ENCODE measurements around the gene KCNK1.

The KCNK1 gene

DNA sequence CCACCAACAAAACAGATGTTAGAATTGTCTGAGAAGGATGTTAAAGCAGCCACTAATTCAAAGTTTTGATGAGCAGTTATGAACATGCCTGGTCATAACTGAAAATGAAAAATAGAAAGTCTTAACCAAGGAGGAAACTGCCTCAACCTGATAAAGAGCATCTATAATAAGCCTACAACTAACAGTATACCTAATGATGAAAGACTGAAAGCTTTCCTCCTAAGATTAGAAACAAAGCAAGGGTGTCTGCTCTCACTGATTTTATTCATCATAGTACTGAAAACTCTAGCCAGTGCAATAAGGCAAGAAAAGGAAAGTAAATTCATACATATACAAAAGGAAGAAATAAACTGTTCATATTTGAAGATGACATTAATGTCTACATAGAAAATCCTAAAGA lies 82.0 kb downstream of the KCNK1 start:
- H3K4me3 ChIP-seq (ENCODE audit: low read length), result no peak overlapping the region
- no peak for TF ChIP-seq CTCF (IDR thresholded peaks at IDR 0.05; ENCODE audit: insufficient read depth, low read depth, low read length, missing control alignments)
- no peak for DNase-seq (ENCODE audit: low read depth)

DNA sequence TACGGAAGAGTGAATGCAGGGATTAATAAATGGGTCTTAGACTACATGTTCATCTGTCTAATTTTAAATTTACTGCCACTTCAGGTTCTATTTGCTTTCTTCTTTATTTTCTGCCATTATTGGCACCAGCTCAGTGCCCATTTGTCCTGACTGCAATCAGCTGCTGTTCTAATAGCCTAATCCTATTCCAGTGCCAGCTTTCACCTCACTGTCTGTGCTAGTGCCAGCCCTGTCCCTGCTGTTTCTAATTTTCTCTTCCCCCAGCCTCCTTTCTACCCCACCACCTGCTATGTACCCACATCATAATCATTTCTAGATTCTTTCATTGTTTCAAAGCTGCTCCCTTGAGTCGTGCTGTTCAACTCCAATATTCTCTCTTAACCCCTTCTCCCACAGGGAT lies 86.4 kb downstream of the KCNK1 start:
- no peak for TF ChIP-seq CTCF (IDR thresholded peaks at IDR 0.05; ENCODE audit: insufficient read depth, low read depth, low read length, missing control alignments)
- no peak for DNase-seq (ENCODE audit: low read depth)
- no peak overlapping the region for H3K4me3 ChIP-seq (ENCODE audit: low read length)

GRCh38 chr1:233704170-233704897 lies 90.4 kb downstream of the KCNK1 start:
- peak; percentile 61 for DNase-seq (ENCODE audit: low read depth)
- TF ChIP-seq CTCF (IDR thresholded peaks at IDR 0.05; ENCODE audit: insufficient read depth, low read depth, low read length, missing control alignments), result no peak
- H3K4me3 ChIP-seq (ENCODE audit: low read length), result no peak overlapping the region

DNA sequence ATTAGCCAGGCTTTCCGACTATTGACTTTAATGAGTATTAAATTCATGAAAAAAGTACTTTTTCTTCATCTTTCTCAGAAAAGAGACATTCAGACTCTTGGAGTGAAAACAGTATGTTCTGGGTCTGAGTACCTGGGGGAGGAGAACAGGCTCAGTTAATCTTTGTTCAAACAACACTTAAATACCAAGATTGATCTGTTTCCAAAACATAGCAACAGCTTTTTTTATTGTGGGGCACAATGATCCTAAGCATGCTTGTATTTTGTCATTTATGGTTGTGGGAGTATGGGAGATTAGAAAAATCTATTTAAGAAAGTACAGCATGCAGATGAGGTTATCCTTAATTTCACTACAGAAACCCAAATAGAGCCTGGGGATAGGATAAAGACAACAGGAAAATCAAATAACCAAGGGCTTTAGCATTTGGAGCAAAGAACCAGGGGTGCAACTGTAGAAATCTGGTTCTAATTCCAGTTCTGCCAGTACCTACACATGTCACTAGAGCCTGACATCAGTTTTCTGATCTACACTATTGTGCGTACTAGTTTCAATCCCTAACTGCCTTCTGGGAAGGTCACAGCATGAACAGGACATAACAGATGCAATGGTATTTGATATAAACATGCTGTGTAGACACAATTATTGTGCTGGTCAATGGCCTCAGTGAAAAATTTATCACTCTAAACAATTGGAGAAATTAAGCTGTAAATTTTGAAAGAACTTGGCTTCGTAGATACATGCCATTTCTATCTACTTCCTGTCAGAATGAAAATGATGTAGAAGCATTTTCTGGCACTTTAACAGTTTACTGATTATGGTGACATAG lies 91.2 kb downstream of the KCNK1 start:
- TF ChIP-seq CTCF (IDR thresholded peaks at IDR 0.05; ENCODE audit: insufficient read depth, low read depth, low read length, missing control alignments), result no peak
- DNase-seq (ENCODE audit: low read depth), result no peak
- H3K4me3 ChIP-seq (ENCODE audit: low read length), result no peak overlapping the region

DNA sequence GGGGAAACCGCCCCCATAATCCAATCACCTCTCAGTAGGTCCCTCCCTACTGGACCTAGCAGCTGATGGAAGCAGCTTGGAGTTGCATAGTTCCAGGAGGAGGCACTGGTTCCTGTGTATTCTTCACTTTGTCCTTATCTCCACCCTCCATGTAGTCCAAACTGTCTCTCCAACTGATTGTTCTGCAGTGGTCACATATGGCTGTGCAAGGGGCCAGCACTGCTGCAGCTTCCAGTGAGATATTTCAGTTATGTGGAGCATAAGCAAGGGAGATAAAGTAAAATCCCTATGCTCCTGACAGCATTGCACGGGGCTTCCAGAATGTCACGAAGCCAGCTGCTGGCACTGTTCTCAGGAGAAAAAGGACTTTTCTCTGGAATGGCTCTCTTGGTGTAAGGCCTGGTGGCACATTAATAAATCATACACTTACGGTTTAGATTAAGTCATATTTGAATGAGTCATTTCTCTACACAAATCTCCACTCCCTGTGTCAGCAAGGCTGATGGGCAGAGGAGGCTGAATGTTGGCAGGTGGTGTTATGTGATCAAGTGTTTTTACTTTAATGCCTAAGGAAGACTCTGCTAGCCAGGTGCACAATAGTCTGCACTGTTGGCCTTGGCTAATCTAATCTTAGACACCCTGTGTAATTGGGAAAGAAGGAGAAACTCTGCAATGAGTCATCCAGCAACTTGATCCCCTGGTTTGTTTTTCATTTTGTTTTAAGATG lies 93.4 kb downstream of the KCNK1 start:
- DNase-seq (ENCODE audit: low read depth), result peak; percentile 86
- H3K4me3 ChIP-seq (ENCODE audit: low read length), result no peak overlapping the region
- TF ChIP-seq CTCF (IDR thresholded peaks at IDR 0.05; ENCODE audit: insufficient read depth, low read depth, low read length, missing control alignments), result no peak

GRCh38 chr1:233707880-233708815 lies 94.2 kb downstream of the KCNK1 start:
- peak; percentile 46 for DNase-seq (ENCODE audit: low read depth)
- no peak for TF ChIP-seq CTCF (IDR thresholded peaks at IDR 0.05; ENCODE audit: insufficient read depth, low read depth, low read length, missing control alignments)
- no peak overlapping the region for H3K4me3 ChIP-seq (ENCODE audit: low read length)
